ENCODE measurements around the gene SLC4A8.

Gene SLC4A8

GRCh38 chr12:51395283-51396230, 29.1 kb upstream of the SLC4A8 start:
- DNase-seq: no peak

- DNase-seq: no peak
Measured at GRCh38 chr12:51397670-51398069, 27.0 kb upstream of the SLC4A8 start.

- DNase-seq: no peak
Measured at GRCh38 chr12:51399891-51400290, 24.7 kb upstream of the SLC4A8 start.

GRCh38 chr12:51401020-51401419, 23.6 kb upstream of the SLC4A8 start:
- no peak for DNase-seq

- no peak for DNase-seq
Measured at GRCh38 chr12:51401486-51401885, 23.1 kb upstream of the SLC4A8 start.

- no peak for DNase-seq
Measured at GRCh38 chr12:51401900-51402299, 22.7 kb upstream of the SLC4A8 start.

- no peak for DNase-seq
Measured at GRCh38 chr12:51403159-51403558, 21.5 kb upstream of the SLC4A8 start.

GRCh38 chr12:51403681-51404136, 20.9 kb upstream of the SLC4A8 start:
- DNase-seq: no peak

- DNase-seq: no peak
Measured at GRCh38 chr12:51404627-51405026, 20.0 kb upstream of the SLC4A8 start.

- no peak for DNase-seq
Measured at GRCh38 chr12:51405801-51406207, 18.8 kb upstream of the SLC4A8 start.

- DNase-seq: no peak
Measured at GRCh38 chr12:51406290-51406689, 18.3 kb upstream of the SLC4A8 start.

- no peak for DNase-seq
Measured at GRCh38 chr12:51406859-51407258, 17.8 kb upstream of the SLC4A8 start.

GRCh38 chr12:51407604-51408003, 17.0 kb upstream of the SLC4A8 start:
- no peak for DNase-seq

- no peak for DNase-seq
Measured at GRCh38 chr12:51409846-51410245, 14.8 kb upstream of the SLC4A8 start.

- no peak for DNase-seq
Measured at GRCh38 chr12:51413149-51413548, 11.5 kb upstream of the SLC4A8 start.

GRCh38 chr12:51413791-51414190, 10.8 kb upstream of the SLC4A8 start:
- no peak for DNase-seq

GRCh38 chr12:51415931-51416330, 8.7 kb upstream of the SLC4A8 start:
- no peak for DNase-seq

- DNase-seq: no peak
Measured at GRCh38 chr12:51417826-51418225, 6.8 kb upstream of the SLC4A8 start.

- no peak for DNase-seq
Measured at GRCh38 chr12:51419425-51420193, 5.0 kb upstream of the SLC4A8 start.

- peak; percentile 58 for DNase-seq
Measured at GRCh38 chr12:51421266-51421884, 3.3 kb upstream of the SLC4A8 start.

GRCh38 chr12:51424094-51424661, 453 bp upstream of the SLC4A8 start:
- no peak for DNase-seq

- peak; percentile 69 for DNase-seq
Measured at GRCh38 chr12:51428256-51428655, 3.6 kb downstream of the SLC4A8 start.

- DNase-seq: no peak
Measured at GRCh38 chr12:51429700-51430099, 5.1 kb downstream of the SLC4A8 start.

Measured in NCI-H2171 (cell line).